ENCODE measurements around the gene TGM4. TPM values are rescaled to one million over a fixed set of nuclear protein-coding genes. Genes with fewer than 3 reads are reported as not detected.
A peak's percentile ranks its signal among the peaks of the same experiment; 100 is the strongest.

Gene TGM4
- total and polyA plus RNA-seq, 4 donors = 0.01 TPM; not detected in 3

DNA sequence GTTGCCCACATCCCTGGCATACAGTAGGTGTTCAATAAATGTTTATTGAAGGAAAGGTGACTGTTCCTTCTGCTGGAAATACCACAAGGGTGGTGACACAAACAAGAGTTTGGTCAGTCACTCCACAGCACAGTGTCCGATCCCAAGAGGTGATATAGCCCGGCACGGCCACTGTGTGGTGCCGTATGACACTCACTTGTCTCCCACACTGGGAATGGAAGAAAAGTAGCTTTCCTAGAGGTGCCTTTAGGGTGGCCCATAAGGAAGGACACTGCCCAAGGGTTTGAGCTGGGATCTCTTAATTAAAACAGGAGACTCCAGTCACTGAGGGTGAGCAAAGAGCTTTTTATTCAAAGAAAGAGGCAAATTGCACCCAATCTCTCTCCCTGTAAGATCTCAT is 40.5 kb downstream of the TGM4 start:
- Histone ChIP-seq H3K9ac (ENCODE audit: insufficient read depth in 1 of 2, low read length in 2 of 2) (no peak overlapping the region), H3K27me3 (ENCODE audit: control insufficient read depth in 3 of 3, insufficient read depth in 3 of 3, low read length in 2 of 3) (no peaks in the 10 kb centered on the region), H3K4me3 (no peak overlapping the region), H3K27ac (ENCODE audit: low read depth in 1 of 2, low read length in 1 of 2) (no peak overlapping the region), H3K9me3 (ENCODE audit: control insufficient read depth in 4 of 4, insufficient read depth in 3 of 4, low read length in 3 of 4) (no peaks in the 10 kb centered on the region), H3K36me3 (ENCODE audit: control insufficient read depth in 4 of 4, insufficient read depth in 4 of 4, low read length in 4 of 4) (peaks cover 0 to 16% (median 3%) of the 10 kb centered on the region in 4 donors), H3K4me1 (ENCODE audit: control insufficient read depth in 5 of 5, insufficient read depth in 5 of 5, low read length in 5 of 5) (peaks cover 0 to 11% (median 0%) of the 10 kb centered on the region in 5 donors)
- 57 to 66% methylated on average over 4 of the region's 4 CpGs for WGBS, 2 donors
- TF ChIP-seq, protein P1, sequence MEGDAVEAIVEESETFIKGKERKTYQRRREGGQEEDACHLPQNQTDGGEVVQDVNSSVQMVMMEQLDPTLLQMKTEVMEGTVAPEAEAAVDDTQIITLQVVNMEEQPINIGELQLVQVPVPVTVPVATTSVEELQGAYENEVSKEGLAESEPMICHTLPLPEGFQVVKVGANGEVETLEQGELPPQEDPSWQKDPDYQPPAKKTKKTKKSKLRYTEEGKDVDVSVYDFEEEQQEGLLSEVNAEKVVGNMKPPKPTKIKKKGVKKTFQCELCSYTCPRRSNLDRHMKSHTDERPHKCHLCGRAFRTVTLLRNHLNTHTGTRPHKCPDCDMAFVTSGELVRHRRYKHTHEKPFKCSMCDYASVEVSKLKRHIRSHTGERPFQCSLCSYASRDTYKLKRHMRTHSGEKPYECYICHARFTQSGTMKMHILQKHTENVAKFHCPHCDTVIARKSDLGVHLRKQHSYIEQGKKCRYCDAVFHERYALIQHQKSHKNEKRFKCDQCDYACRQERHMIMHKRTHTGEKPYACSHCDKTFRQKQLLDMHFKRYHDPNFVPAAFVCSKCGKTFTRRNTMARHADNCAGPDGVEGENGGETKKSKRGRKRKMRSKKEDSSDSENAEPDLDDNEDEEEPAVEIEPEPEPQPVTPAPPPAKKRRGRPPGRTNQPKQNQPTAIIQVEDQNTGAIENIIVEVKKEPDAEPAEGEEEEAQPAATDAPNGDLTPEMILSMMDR (IDR thresholded peaks at IDR 0.05; ENCODE audit: control extremely low read depth, extremely low read depth) = no peak
- ATAC-seq (ENCODE audit: insufficient read depth, low FRiP score) = no peak
- peak in 1 of 3 donors; percentile 10 for DNase-seq

DNA sequence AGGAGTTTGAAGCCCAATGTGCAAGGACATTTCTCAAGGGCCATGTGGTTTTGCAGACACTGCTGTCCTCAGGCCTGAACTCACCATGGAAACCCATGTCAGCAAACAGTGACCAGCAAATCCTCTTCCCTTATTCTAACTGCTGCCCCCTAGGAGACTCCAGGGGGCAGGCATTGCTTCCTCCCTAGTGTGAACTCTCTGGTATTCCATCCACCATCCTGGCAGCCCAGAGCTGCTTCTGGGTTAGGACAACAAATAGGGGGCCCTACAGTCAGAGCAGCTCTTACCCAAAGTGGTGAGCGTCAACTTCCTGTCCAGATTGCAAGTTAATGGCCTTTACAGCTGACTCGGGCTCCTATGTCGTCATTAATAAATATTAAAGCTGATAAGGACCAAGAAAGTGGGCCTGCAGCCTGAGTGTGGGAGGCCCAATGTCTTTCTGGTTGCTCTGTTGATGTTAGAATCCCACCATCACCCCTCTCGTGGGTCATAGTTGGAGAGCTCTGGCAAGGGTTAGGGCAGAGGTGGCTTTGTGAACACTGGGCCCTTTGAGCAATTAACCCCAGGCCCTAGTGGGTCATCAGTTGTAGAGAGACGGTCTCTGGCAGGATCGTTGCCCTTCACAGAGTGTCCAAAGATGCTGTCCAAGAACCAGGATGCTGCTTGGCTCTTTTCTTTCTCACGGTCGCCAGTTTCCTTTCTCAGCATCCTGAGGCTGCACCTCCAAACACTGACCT is 41.5 kb downstream of the TGM4 start:
- no peak overlapping the region for H3K9ac ChIP-seq (ENCODE audit: insufficient read depth in 1 of 2, low read length in 2 of 2)
- TF ChIP-seq, protein P1 (IDR thresholded peaks at IDR 0.05; ENCODE audit: control extremely low read depth, extremely low read depth) = no peak
- no peaks in the 10 kb centered on the region for H3K9me3 ChIP-seq (ENCODE audit: control insufficient read depth in 4 of 4, insufficient read depth in 3 of 4, low read length in 3 of 4)
- WGBS, 2 donors = 65 to 77% methylated on average over 8 of the region's 8 CpGs
- no peaks in the 10 kb centered on the region for H3K27me3 ChIP-seq (ENCODE audit: control insufficient read depth in 3 of 3, insufficient read depth in 3 of 3, low read length in 2 of 3)
- peaks cover 0 to 11% (median 0%) of the 10 kb centered on the region in 5 donors for H3K4me1 ChIP-seq (ENCODE audit: control insufficient read depth in 5 of 5, insufficient read depth in 5 of 5, low read length in 5 of 5)
- H3K27ac ChIP-seq (ENCODE audit: low read depth in 1 of 2, low read length in 1 of 2) = peak overlapping the region in 1 of 2 donors; percentile 47
- peaks cover 0 to 21% (median 3%) of the 10 kb centered on the region in 4 donors for H3K36me3 ChIP-seq (ENCODE audit: control insufficient read depth in 4 of 4, insufficient read depth in 4 of 4, low read length in 4 of 4)
- peak; percentile 51 to 70 (median 62) for DNase-seq
- no peak overlapping the region for H3K4me3 ChIP-seq
- ATAC-seq (ENCODE audit: insufficient read depth, low FRiP score) = no peak

DNA sequence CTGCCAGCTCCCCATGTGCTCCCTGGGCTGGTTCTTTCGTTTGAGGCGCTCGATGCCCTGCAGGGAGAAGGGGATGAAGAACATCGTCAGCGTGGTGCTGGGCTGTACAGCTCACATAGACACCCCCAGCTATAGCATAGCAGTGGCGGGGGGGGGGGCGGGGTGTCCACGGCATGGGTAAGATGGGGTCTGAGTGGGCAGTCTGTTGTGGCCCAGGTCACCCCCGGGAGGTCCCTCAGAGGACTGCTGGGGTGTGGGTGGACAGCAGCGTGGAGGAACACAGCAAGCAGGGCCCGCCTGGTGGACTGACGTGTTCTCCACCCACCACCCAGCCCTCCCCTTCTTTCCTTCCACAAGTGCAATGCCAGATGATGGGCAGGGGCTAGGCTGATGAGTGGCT is 43.7 kb downstream of the TGM4 start:
- Histone ChIP-seq H3K27ac (ENCODE audit: low read depth in 1 of 2, low read length in 1 of 2) (no peak overlapping the region), H3K4me3 (no peak overlapping the region), H3K36me3 (ENCODE audit: control insufficient read depth in 4 of 4, insufficient read depth in 4 of 4, low read length in 4 of 4) (peaks cover 2 to 32% (median 10%) of the 10 kb centered on the region in 4 donors), H3K9me3 (ENCODE audit: control insufficient read depth in 4 of 4, insufficient read depth in 3 of 4, low read length in 3 of 4) (no peaks in the 10 kb centered on the region), H3K4me1 (ENCODE audit: control insufficient read depth in 5 of 5, insufficient read depth in 5 of 5, low read length in 5 of 5) (peaks cover 0 to 11% (median 0%) of the 10 kb centered on the region in 5 donors), H3K9ac (ENCODE audit: insufficient read depth in 1 of 2, low read length in 2 of 2) (no peak overlapping the region), H3K27me3 (ENCODE audit: control insufficient read depth in 3 of 3, insufficient read depth in 3 of 3, low read length in 2 of 3) (no peaks in the 10 kb centered on the region)
- TF ChIP-seq, protein P1 (IDR thresholded peaks at IDR 0.05; ENCODE audit: control extremely low read depth, extremely low read depth) = no peak
- 92 to 96% methylated on average over 11 to 12 of the region's 12 CpGs for WGBS, 2 donors
- ATAC-seq (ENCODE audit: insufficient read depth, low FRiP score) (no peak), DNase-seq (no peak)

Data from lung (tissue), 12 donors.